Measurements from ENCODE around the gene PDE4D.
A peak's percentile ranks its signal among the peaks of the same experiment; 100 is the strongest.
"Not testable (repeated sequence)": the region's sequence is repeated elsewhere in the genome, so short reads cannot be mapped to it uniquely, and the experiment has no call there.

Gene PDE4D

GRCh38 chr5:59066367-59067163 lies 827.0 kb downstream of the PDE4D start:
- DNase-seq (ENCODE audit: low read depth), result peak; percentile 40

GRCh38 chr5:59065554-59065953 lies 828.0 kb downstream of the PDE4D start:
- DNase-seq (ENCODE audit: low read depth), result peak; percentile 35

GRCh38 chr5:59064293-59064692 lies 829.2 kb downstream of the PDE4D start:
- no peak for DNase-seq (ENCODE audit: low read depth)

- DNase-seq (ENCODE audit: low read depth), result peak; percentile 71
Measured at GRCh38 chr5:59062986-59063683, 830.4 kb downstream of the PDE4D start.

GRCh38 chr5:59061377-59061776 lies 832.1 kb downstream of the PDE4D start:
- no peak for DNase-seq (ENCODE audit: low read depth)

- no peak for DNase-seq (ENCODE audit: low read depth)
Measured at GRCh38 chr5:59058969-59059687, 834.4 kb downstream of the PDE4D start.

GRCh38 chr5:59058237-59058636 lies 835.3 kb downstream of the PDE4D start:
- DNase-seq (ENCODE audit: low read depth), result no peak

GRCh38 chr5:59056599-59056998 lies 836.9 kb downstream of the PDE4D start:
- DNase-seq (ENCODE audit: low read depth), result not testable (repeated sequence)

- DNase-seq (ENCODE audit: low read depth), result no peak
Measured at GRCh38 chr5:59055745-59056448, 837.6 kb downstream of the PDE4D start.

- DNase-seq (ENCODE audit: low read depth), result no peak
Measured at GRCh38 chr5:59054963-59055528, 838.5 kb downstream of the PDE4D start.

- DNase-seq (ENCODE audit: low read depth), result no peak
Measured at GRCh38 chr5:59051951-59052350, 841.6 kb downstream of the PDE4D start.

GRCh38 chr5:59049095-59049494 lies 844.4 kb downstream of the PDE4D start:
- DNase-seq (ENCODE audit: low read depth), result no peak

- no peak for DNase-seq (ENCODE audit: low read depth)
Measured at GRCh38 chr5:59042201-59043055, 851.1 kb downstream of the PDE4D start.

- no peak for DNase-seq (ENCODE audit: low read depth)
Measured at GRCh38 chr5:59041355-59041754, 852.2 kb downstream of the PDE4D start.

GRCh38 chr5:59040804-59041201 lies 852.7 kb downstream of the PDE4D start:
- no peak for DNase-seq (ENCODE audit: low read depth)

- DNase-seq (ENCODE audit: low read depth), result no peak
Measured at GRCh38 chr5:59040024-59040803, 853.3 kb downstream of the PDE4D start.

- DNase-seq (ENCODE audit: low read depth), result peak; percentile 41
Measured at GRCh38 chr5:59039296-59040023, 854.1 kb downstream of the PDE4D start.

GRCh38 chr5:59038798-59039295 lies 854.7 kb downstream of the PDE4D start:
- DNase-seq (ENCODE audit: low read depth), result no peak

Data from GM04504 (cell line).